AG04449 (cell line): Measurements from ENCODE around the gene RHCG.

Experiments
- CTCF ChIA-PET: fragments of 350-600 bp; formaldehyde crosslinking; extraction: SDS; loops from one replicate; lab custom pipeline; 2021; ENCODE audit warnings: antibody characterized with exemption; lab: Yijun Ruan, JAX
- POLR2A ChIA-PET: fragments of 400-600, 350-600 bp; formaldehyde crosslinking; extraction: SDS; loops from one replicate; lab custom pipeline; 2020; ENCODE audit warnings: antibody characterized with exemption, inconsistent platforms; lab: Yijun Ruan, JAX
- DNase-seq: peaks from one replicate; pipeline ENCODE4 v3.0.0-alpha.2; 2010; ENCODE audit warnings: low read depth, low spot score
- H3K4me3 ChIP-seq: 2 replicates; pipeline ENCODE4 v1.5.1; 2011; ENCODE audit warnings: low read depth, mild to moderate bottlenecking, control low read depth, low read length
- CTCF ChIP-seq: IDR thresholded peaks from one replicate; pipeline ENCODE4 v1.5.1; 2011; ENCODE audit warnings: mild to moderate bottlenecking, moderate library complexity, low read length, control low read depth, inconsistent platforms; ENCODE audit not compliant: insufficient read depth; ENCODE audit errors: missing control alignments

RHCG gene

GRCh38 chr15:89442155-89442554 lies 54.2 kb downstream of the RHCG start:
- no peak for DNase-seq
- no peak overlapping the region for H3K4me3 ChIP-seq
- TF ChIP-seq CTCF: no peak
- ChIA-PET POLR2A (no interaction called here), CTCF (interaction anchor here (0.6 to 10.2 kb wide), 25 partner anchors 8 to 117 kb away, joined by 3 to 96 read pairs (median 5); no protein-coding TSS in a partner anchor)

- H3K4me3 ChIP-seq: no peak overlapping the region
- TF ChIP-seq CTCF: no peak
- ChIA-PET POLR2A (no interaction called here), CTCF (interaction anchor here (0.6 to 10.2 kb wide), 9 partner anchors 8 to 87 kb away, joined by 3 to 96 read pairs (median 5); no protein-coding TSS in a partner anchor)
- DNase-seq: no peak
These were observed 55.0 kb downstream of the RHCG start for GRCh38 chr15:89441295-89441812.

GRCh38 chr15:89439764-89440163 lies 56.6 kb downstream of the RHCG start:
- ChIA-PET CTCF (interaction anchor here (0.6 to 7.0 kb wide), 4 partner anchors 11 to 81 kb away, joined by 3 to 42 read pairs (median 20); no protein-coding TSS in a partner anchor), POLR2A (no interaction called here)
- H3K4me3 ChIP-seq: no peak overlapping the region
- DNase-seq: no peak
- no peak for TF ChIP-seq CTCF

GRCh38 chr15:89436560-89437311 lies 59.6 kb downstream of the RHCG start:
- CTCF ChIA-PET: interaction anchor here (3.8 to 7.0 kb wide), 2 partner anchors 8 to 78 kb away, joined by 36 to 42 read pairs; no protein-coding TSS in a partner anchor
- no peak for TF ChIP-seq CTCF
- no peak overlapping the region for H3K4me3 ChIP-seq
- POLR2A ChIA-PET: no interaction called here
- no peak for DNase-seq

GRCh38 chr15:89435362-89435761 lies 61.0 kb downstream of the RHCG start:
- POLR2A ChIA-PET: no interaction called here

More at GRCh38 chr15:89435362-89435761, 61.0 kb downstream of the RHCG start:
- no peak for DNase-seq
- no peak for TF ChIP-seq CTCF
- no peak overlapping the region for H3K4me3 ChIP-seq
- CTCF ChIA-PET: interaction anchor here (0.9 to 3.9 kb wide), 4 partner anchors 7 to 76 kb away, joined by 3 to 96 read pairs (median 7); no protein-coding TSS in a partner anchor
